GM20000 (cell line): ENCODE data around the gene CAMTA1.

Experiments
- DNase-seq: peaks from one replicate; pipeline ENCODE4 v3.0.0; 2012; ENCODE audit warnings: low spot score
- TF ChIP-seq, protein P1 (sequence below): IDR thresholded peaks from 2 replicates; pipeline ENCODE4 v1.5.1; 2012; ENCODE audit warnings: mild to moderate bottlenecking, control low read depth; ENCODE audit errors: extremely low read depth, missing control alignments

CAMTA1 gene

DNA sequence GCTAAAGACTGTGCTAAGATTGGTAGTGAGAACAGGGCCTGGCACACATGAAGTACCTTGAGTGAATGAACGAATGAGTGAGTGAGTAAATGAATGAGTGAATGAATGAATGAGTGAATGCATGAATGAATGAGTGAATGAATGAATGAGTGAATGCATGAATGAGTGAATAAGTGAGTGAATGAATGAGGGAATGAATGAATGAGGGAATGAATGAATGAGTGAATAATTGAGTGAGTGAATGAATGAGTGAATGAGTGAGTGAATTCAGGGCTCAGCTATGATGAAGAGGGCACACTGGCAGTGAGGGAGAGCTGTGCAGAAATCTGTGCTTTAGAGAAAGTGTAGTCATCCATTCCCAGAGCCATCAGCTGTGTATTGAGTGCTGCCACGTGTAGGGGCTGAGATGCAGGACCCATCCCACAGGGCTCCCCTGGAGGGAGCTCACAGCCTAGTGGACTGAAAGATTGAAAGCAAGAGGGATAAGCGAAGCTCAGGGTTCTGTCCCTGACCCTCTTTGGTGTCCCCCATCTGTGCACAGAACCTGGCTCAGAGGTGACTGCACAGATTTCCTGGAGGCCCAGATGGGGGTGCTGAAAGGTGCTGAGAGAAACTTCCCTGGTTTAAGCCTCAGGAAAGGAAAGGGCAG, 767.9 kb downstream of the CAMTA1 start:
- TF ChIP-seq, protein P1, sequence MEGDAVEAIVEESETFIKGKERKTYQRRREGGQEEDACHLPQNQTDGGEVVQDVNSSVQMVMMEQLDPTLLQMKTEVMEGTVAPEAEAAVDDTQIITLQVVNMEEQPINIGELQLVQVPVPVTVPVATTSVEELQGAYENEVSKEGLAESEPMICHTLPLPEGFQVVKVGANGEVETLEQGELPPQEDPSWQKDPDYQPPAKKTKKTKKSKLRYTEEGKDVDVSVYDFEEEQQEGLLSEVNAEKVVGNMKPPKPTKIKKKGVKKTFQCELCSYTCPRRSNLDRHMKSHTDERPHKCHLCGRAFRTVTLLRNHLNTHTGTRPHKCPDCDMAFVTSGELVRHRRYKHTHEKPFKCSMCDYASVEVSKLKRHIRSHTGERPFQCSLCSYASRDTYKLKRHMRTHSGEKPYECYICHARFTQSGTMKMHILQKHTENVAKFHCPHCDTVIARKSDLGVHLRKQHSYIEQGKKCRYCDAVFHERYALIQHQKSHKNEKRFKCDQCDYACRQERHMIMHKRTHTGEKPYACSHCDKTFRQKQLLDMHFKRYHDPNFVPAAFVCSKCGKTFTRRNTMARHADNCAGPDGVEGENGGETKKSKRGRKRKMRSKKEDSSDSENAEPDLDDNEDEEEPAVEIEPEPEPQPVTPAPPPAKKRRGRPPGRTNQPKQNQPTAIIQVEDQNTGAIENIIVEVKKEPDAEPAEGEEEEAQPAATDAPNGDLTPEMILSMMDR = no peak
- no peak for DNase-seq

DNA sequence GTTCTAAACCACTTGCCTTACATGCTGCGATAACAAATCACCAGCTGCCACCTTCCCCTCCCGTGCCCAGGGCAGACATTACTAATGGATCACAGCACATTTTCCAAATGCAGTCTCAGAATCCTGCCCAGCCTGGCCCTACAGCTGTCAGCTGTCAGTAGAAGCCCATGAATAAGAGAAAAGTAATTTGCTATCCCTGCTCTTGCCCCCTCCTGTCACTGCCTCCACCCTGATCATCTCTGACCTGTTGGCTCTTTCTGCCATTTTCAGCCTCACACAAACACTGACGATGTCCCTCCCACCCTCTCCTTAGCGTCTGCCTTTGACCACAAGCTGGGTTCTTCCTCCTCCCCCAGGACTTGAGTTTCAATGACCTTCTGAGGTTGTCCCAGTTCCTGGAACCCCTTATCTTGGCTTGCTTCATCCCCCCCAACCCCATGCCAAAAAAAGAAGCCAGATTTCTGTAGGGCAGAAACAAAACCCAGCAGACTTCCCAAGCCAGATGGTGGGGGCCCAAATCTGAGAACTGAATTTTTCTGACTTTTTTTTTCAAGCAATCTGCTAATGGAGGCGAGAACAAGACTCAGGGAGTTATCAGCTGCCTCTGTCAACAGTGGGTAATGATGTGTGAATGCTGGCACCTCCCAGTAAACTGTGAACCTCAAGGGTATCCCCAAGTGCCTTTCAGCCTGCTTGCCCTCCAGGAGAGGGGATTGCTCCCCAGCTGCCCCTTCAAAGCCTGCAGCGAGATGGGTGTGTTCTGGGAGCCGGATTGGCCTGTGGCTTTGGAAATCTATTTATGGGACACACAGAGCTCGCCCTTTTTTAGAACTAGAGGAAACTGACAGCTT, 769.4 kb downstream of the CAMTA1 start:
- DNase-seq = no peak
- TF ChIP-seq, protein P1 = no peak

DNA sequence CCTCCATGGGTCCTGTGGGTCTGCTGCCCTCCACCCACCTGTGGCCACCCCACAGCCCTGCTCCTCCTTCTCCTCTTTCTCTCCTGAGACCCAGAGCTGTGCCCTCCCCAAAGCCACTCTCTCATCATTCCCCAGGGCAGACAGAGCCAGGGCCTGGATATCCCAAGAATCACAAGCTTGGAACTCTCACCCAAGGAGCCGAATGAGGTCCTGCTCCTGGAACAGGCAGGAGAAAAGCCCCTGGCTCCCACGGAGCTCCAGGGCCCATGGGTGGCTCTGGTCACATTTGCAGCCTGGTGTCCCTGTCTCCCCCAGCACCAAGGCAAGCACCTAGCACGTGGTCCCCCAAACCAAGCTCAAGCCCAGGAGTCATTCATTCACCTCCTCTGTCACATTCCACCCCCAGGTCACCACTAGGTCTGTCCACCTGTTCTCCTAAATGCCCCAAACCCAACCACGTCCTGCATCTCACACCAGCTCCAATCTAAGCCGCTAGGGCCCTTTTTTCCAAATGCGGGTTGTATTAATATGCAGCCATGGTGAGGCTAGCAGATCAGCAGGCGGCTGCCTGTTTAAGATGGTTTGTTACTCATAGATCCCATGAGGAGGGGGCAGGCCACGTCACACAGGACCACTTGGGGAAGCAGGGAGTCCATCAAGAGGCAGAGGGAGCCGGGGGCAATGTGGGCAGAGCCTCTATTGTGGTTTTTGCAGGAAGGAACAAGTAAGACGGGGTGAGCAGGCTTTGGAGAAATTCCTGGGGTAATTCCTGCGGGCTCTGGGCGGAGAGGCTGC, 770.3 kb downstream of the CAMTA1 start:
- no peak for DNase-seq

DNA sequence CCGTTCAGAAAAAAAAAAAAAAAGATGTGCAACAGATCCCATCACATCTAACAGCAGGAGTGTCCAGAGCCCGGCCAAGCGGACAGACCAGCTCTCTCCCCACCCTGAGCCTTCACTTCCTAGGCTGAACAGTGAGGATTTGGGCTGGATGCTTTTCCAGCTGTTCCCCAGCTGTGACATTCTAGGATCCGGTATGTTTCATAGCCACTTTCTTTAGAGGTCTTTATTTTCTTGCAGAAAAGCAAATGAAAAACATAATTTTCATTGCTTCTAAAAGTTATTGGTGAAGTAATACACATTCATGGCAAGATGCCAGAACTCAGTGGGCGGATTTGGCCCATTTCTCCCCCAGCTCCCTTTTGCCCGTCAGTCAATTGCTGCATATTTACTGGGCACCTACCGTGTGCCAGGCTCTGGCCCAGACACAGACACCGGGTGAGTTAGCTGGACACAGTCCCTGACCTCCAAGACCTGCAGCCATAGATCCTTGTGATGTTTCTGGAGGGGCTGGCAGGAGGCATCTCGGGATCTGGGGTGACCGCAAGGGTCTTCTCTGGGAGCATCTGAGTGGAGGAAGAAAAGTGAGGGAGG, 772.1 kb downstream of the CAMTA1 start:
- no peak for DNase-seq
- TF ChIP-seq, protein P1 = no peak

More for the DNA sequence above, 770.3 kb downstream of the CAMTA1 start:
- TF ChIP-seq, protein P1 = no peak

DNA sequence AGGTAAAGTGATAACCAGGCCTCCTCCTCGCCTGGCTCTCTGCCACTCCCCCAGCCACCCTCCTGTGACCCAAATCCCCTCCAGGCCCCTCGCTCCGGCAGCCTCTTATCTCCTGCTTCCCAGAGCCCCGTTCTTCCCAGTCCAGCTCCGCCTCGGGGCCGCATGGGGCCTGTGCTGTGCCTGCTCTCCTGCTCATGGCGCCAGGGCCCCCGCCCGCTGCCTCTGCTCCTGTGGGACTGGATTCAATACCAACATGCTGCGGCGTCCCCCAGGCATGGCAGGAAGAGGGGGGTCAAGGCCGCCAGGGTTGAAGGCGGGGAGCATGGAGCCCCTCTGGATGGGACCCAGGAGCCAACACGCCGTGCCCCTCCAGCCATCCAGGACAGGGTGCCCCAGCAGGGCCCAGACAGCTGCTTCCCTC, 772.8 kb downstream of the CAMTA1 start:
- TF ChIP-seq, protein P1 = no peak

DNA sequence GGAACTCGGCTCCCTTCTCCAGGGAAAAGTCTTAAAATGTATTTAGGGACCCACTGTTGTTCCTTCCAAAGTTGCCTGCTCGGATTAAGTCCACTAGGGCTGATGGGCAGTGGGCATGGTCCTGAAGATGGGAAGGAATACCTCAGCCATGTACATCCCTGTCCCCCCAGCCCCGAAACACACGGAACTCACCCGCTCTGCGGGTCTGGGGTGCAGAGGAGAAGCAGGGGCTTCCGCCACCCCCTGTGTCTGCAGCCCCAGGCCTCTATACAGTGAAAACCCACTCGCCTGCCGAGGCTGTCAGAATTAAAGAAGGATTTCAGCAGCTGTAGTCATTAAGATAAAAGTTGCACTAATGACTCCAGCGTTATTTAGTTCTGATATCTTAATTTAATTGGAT, 773.2 kb downstream of the CAMTA1 start:
- TF ChIP-seq, protein P1 = no peak
- no peak for DNase-seq

More for the DNA sequence above, 772.8 kb downstream of the CAMTA1 start:
- no peak for DNase-seq
